Amniotic epithelial cell (primary cell): ENCODE data around the gene LAS1L.
A peak's percentile ranks its signal among the peaks of the same experiment; 100 is the strongest.
"Not testable (repeated sequence)": the region's sequence is repeated elsewhere in the genome, so short reads cannot be mapped to it uniquely, and the experiment has no call there.

Experiments used
- DNase-seq: peaks from one replicate; pipeline ENCODE4 v3.0.0-alpha.2; 2010; ENCODE audit warnings: low read depth

The LAS1L gene

DNA sequence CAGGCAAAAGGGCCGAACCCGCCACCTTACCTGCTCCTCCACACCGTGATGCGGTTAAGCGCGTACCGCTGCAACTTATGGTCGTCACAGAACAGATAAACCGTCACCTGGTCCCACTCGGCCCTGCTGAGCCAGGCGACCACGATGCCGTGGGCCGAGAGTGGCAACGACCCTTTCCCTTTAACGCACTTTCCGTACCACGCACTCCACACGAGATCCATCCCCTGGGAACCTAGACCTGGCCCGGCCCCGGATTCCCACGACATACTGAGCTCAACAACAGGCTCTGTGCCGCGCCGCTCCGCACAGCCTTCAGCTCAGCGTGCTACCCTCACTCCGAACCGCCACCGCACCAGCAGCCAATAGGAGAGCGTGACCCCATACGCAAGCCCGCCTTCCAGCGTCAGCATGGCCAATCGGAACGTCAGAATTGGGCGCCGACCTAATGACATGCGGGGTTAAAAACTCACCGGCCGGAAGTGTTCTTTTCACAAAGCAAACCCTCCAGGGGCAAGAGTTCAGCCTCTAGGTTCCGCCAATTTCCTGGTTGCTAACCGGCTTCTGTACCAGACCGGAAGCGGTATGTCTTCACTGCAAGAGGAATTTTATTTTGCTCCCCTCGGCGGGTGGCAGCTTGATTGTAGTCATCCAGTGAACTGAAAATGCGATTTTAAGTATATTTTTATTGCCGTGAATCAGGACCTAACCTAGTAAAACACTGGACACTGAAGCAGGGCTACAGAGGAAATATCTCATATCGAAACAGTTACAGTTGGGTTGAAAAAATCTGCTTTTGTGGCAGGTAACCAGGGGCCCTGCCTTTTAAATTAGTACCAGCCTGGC lies at the start of gene LAS1L:
LAS1L (minus strand) TSS at position 338 of the 843 bp plus-strand sequence; CDS start at position 266, 72 bp downstream.
- DNase-seq: peak; percentile 94

DNA sequence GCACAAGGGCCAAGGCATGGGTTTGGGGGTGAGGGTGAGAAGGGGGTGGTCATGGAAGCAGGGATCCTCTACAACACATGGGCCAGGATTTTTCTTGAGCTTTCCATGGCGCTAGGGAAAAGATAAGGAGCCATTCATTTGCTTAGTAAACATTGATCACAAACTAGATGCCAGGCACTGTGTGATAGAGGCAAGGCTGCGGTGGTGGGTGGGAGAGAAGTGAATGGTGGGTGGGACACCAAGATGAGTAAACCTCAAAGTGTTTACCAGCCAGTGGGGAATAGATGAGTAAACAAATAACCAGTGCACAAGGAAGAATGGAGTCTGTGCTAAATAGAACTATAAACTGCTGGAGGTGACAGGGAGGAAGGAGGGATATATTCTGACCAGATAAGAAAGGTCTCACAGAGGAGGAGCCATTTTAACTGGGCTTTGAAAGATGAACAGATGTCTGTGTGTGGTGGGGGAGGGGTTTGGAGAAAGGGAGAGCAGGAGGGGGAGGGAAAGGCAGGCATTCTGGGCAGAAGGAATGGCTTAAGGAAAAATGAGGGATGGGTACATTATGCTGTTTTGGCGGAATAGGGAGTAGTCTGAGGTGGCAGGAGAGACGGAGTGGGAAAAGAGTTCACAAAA lies 48.0 kb upstream of the LAS1L start:
- no peak for DNase-seq

DNA sequence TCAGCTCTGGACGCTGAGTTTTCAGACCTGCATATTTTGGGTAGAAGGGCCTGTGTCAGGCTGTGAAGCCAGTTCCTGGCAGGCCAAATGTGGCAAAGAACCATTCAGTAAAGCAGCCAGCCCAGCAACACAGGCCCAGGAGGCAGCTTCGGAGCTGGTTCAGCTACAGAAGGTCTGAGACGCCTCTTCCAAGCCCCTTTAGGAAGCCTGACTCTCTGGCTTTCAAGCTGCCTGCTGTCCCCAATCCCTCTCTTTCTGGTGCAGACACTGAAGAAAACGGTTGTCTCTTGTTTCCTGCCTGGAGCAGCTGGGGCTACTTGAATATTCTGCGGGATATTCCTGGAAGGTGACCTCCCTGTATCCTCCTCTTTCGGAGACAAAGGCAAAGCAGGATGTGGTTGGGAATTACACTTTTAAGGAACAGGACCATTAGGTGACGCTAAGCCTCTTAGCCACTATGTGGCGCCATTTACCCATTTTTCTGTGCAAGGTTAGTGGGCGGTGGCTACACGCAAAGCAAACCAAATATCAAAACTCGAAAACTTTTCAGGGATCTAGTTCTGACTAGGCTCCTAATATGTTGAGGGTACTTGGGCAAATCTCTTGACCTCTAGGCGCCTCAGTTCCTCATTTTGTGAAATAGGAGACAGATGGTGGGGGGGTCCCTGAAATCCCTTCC lies 47.2 kb upstream of the LAS1L start:
- DNase-seq: peak; percentile 37

DNA sequence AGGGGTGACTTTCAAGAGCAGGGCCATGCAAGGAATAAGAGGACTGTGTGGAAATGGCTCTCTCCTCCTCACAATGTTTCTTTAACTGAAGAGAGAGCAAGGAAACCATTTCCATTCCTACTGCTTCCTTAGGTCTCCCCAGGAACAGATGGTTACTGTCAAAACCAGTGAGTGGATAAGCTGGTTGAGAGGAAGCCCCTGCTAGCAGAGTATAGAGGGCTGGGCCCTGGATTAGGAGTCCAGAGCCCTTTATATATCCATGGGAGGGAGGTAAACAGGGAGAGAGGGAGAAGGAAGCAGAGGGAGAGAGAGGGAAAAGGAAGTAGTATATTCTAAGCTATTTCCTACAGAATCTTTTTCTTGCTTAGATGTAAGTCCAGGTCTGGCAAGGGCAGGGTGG lies 43.8 kb upstream of the LAS1L start:
- DNase-seq: no peak

- DNase-seq: no peak
Observed at GRCh38 chrX:65576160-65576559, 41.6 kb upstream of the LAS1L start.

- no peak for DNase-seq
Observed at GRCh38 chrX:65575022-65575421, 40.4 kb upstream of the LAS1L start.

DNA sequence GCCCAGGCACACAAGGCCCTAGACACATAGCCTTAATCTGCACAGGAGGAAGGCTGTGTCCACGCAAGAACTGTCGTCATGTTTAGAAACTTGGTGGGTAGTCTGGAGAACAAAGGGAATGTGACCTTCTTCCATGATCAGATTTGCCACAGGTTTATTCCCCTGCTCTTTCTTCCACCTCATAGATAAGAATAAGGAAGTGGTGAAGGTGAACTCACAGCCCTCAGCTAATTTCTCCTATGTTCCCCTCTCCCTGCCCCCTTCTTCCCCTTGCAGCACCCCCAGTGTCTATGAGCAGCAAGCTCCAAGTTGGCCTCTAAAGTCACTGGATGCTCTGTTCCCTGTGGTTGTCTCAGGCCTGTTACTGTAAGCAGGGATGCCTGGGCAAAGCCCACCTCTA lies 39.8 kb upstream of the LAS1L start:
- no peak for DNase-seq

DNA sequence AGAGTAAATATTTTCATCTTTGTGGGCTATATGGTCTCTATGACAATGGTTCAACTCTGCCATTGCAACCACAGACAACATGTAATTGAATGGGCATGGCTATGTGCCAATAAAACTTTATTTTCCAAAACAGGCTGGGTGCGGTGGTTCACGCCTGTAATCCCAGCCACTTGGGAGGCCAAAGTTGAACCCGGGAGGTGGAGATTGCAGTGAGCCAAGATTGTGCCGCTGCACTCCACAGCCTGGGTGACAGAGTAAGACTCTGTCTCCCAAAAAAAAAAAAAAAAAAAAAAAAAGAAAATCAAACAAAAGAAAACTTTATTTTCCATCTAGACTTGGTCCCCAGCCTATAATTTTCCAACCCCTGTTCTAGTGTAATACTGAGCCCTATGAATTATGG lies 38.4 kb upstream of the LAS1L start:
- no peak for DNase-seq

- DNase-seq: not testable (repeated sequence)
Observed at GRCh38 chrX:65562850-65563249, 28.3 kb upstream of the LAS1L start.

- DNase-seq: no peak
Observed at GRCh38 chrX:65551489-65552339, 17.1 kb upstream of the LAS1L start.

DNA sequence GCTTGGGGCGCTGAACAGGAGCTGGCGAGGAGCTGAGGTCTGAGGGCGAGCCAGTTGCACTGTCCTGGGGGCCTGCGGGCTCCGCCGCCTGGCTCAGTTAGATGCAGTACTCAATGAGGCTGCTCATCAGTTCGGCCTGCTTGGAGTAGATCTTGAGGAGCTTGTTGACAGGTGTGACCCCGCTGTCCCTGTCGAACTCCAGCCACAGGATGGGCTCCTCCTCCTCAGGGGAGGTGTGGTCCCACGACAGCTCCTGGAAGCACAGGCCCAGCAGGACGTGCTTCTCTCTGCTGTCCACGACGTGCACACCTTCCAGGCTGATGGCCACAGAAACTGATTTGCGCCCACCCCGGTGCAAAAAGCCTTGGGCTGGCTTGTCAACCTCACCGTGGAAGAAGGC lies 16.5 kb upstream of the LAS1L start:
- no peak for DNase-seq

DNA sequence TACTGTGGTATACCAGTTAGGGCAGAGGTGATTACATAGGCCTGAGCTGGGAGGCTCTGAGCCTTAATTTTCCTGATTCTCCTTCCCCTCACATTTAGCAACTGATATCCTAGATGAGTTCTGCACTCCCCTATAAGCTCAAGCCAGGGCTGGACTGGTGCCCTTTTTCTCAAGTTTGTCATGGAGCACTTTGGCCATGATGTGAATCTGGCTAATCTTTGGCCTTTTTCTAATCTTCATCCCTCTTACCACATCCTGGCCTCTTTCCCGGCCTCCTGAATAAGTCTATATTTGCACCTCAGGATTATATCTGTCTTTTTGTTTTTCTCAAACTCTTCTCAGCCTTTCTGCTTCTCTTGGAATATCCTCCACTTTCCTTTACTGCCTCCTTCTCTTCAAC lies 10.9 kb upstream of the LAS1L start:
- DNase-seq: no peak

- DNase-seq: no peak
Observed at GRCh38 chrX:65537229-65537628, 2.6 kb upstream of the LAS1L start.

DNA sequence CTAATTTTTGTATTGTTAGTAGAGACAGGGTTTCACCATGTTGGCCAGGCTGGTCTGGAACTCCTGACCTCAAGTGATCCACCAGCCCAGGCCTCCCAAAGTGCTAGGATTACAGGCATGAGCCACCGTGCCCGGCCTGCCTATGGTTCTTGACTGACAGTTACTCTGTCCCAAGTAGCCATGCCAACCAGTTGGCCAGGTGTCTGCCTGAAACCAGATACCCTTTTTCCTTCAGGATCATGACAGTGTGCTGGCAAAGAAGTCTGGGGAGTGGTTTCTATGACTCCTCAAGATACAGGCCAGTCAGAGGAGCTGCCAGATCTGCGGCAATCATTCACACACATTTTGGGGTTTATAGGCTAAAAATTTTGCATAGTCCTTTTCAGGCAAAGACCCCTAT lies 1.7 kb upstream of the LAS1L start:
- no peak for DNase-seq

GRCh38 chrX:65532016-65532415 lies 2.6 kb downstream of the LAS1L start:
- DNase-seq: no peak

DNA sequence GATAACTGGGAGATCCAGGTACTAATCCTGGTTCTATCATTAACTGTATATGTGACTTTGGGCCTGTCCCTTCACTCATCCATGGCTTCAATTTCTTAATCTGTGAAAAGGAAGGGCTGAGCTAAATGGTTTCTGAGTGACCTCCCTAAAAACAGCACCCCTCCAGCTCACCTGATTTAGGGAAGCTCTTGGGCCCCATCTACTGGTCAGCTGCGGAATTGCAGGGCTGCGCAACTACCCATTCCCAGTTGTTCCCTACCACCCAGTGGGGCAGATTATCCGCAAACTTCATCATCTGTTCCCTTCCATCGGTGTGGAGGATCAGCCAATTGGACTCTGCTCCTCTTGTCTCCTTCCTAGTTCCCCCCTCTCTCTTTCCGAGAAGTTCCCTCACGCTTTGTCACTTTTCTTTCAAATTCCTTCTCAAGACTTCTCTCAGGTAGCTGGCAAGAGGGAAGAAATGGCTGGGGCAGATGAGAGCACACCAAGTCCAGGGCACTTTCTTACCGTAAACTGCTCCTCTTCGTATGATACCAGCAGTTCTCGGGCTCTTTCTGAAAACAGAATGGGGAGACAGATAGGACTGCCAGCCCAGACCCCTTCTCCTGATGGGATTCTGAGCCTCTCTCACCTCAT lies 5.8 kb downstream of the LAS1L start:
- no peak for DNase-seq

DNA sequence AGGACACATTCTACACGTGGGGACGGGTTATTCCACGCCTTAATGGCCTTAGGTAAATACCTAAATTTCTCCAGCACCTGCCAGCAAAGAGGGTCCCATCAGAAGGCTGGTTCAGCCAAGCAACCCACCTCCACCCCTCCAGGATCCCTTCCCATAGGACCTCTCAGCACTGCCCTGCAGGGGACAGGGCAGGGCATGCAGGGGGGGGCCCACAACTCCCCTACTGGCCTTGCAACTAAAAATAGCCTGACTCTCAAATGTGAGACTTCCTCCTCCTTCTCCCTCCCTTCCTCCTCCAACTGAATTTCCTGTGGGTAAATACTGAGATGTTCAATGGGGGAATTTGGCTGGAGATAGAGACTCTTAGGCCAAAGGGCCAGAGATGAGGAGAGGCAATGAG lies 6.3 kb downstream of the LAS1L start:
- DNase-seq: no peak

DNA sequence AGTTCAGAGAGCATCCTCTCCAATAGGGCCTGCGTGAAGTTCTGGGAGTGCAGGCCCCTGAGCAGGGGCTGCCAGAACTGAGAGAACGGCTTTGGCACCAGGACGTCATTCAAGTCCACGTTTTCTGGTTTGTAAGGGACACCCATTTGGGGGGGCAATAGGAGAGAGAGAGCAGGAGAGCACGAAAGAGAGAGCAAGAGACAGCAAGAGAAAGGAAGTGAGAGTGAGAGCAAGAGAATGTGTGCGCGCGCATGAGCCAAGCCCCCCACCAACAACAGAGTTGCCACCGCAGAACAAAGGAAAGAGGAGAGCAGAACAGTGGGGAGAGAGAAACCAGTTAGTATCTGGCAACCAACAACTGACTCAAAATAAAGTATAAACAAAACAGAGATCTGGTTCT lies 10.4 kb downstream of the LAS1L start:
- DNase-seq: no peak

- peak; percentile 72 for DNase-seq
Observed at GRCh38 chrX:65522739-65523372, 11.7 kb downstream of the LAS1L start.

GRCh38 chrX:65519530-65519929 lies 15.1 kb downstream of the LAS1L start:
- DNase-seq: not testable (repeated sequence)

DNA sequence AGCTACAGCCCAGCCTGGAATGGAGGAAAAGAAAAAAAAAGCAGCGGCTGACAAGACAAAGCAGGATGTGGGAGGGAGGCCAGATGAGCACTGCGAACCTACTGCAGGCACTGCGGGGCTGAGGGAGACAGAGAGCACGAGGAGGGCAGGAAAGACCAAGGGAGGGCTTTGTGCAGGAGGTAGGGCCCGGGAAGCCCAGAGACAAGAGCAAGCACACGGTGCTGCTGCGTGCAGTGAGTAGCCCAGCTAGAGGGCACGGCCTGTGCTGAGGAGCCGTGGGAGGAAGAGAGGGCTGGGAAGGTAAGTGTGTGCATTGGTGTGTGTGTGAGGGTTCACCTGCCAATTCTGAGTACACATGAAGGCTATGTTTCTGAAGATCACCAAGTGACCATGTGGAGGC lies 15.6 kb downstream of the LAS1L start:
- DNase-seq: not testable (repeated sequence)
